Cardiac muscle cell (in vitro differentiated cells and primary cell): Measurements from ENCODE around the gene HPGD. TPM values are rescaled to one million over a fixed set of nuclear protein-coding genes. Genes with fewer than 3 reads are reported as not detected.

Source experiments
- DNase-seq, 2 donors: peaks; one replicate each; pipeline versions ENCODE4 v3.0.0 to v3.0.0-alpha.2; 2010 to 2017; ENCODE audit warnings: low read depth in 1 of 2, low spot score in 1 of 2
- H3K27ac ChIP-seq: fragments of 200-600 bp; sonication (generic); 2 replicates; pipeline ENCODE4 v1.5.1; 2016
- H3K27me3 ChIP-seq: fragments of 200-600 bp; sonication (generic); 2 replicates; pipeline ENCODE4 v1.6.0; 2016; ENCODE audit warnings: control low read depth
- H3K36me3 ChIP-seq: fragments of 200-600 bp; sonication (generic); 2 replicates; pipeline ENCODE4 v1.5.1; 2016; ENCODE audit warnings: control low read depth
- H3K4me1 ChIP-seq: fragments of 200-600 bp; sonication (generic); 2 replicates; pipeline ENCODE4 v1.8.1; 2017; ENCODE audit warnings: low read depth, mild to moderate bottlenecking, mixed run types
- H3K4me3 ChIP-seq: fragments of 200-600 bp; sonication (generic); 2 replicates; pipeline ENCODE4 v1.5.1; 2016; ENCODE audit warnings: mild to moderate bottlenecking
- H3K9me3 ChIP-seq: fragments of 200-600 bp; sonication (generic); 2 replicates; pipeline ENCODE4 v1.5.1; 2017; ENCODE audit warnings: low read depth, mild to moderate bottlenecking, control low read depth
- CTCF ChIP-seq: IDR thresholded peaks from 2 replicates; pipeline ENCODE4 v1.5.1; 2012; ENCODE audit warnings: low read depth, mild to moderate bottlenecking, low read length
- polyA plus RNA-seq: library from polyadenylated mRNA; unstranded; fragments of >200 nt; fragmentation: Nextera tagmentation; extraction: Ambion mirVana; gene quantifications from 2 replicates; pipeline ENCODE4 v1.2.1, GENCODE V29; 2016
- total RNA-seq: library from RNA; depleted of rRNA; stranded (reverse); fragments of >200 nt; gene quantifications from 2 replicates; pipeline ENCODE4 v1.2.3, GENCODE V29; 2016

HPGD gene
- total and polyA plus RNA-seq, 2 experiments from 2014 or later = 0.15 to 0.51 TPM

GRCh38 chr4:174555789-174556630 lies 33.7 kb upstream of the HPGD start:
- Histone ChIP-seq H3K27ac (no peak overlapping the region), H3K4me1 (no peaks in the 10 kb centered on the region), H3K4me3 (no peak overlapping the region), H3K27me3 (no peaks in the 10 kb centered on the region), H3K9me3 (no peaks in the 10 kb centered on the region), H3K36me3 (no peaks in the 10 kb centered on the region)
- no peak for DNase-seq
- no peak for TF ChIP-seq CTCF

- H3K4me1 ChIP-seq = no peaks in the 10 kb centered on the region
- no peak overlapping the region for H3K4me3 ChIP-seq
- DNase-seq = no peak
- H3K27me3 ChIP-seq = no peaks in the 10 kb centered on the region
- TF ChIP-seq CTCF = no peak
- H3K27ac ChIP-seq = no peak overlapping the region
- no peaks in the 10 kb centered on the region for H3K36me3 ChIP-seq
- no peaks in the 10 kb centered on the region for H3K9me3 ChIP-seq
Observed at GRCh38 chr4:174554231-174554728, 32.0 kb upstream of the HPGD start.

GRCh38 chr4:174553828-174554227 lies 31.5 kb upstream of the HPGD start:
- Histone ChIP-seq H3K4me1 (no peaks in the 10 kb centered on the region), H3K4me3 (no peak overlapping the region), H3K9me3 (no peaks in the 10 kb centered on the region), H3K27me3 (no peaks in the 10 kb centered on the region), H3K36me3 (no peaks in the 10 kb centered on the region), H3K27ac (no peak overlapping the region)
- TF ChIP-seq CTCF = no peak
- peak in 1 of 2 donors; percentile 29 for DNase-seq

GRCh38 chr4:174553031-174553430 lies 30.7 kb upstream of the HPGD start:
- no peak overlapping the region for H3K4me3 ChIP-seq
- TF ChIP-seq CTCF = no peak
- DNase-seq = no peak
- no peaks in the 10 kb centered on the region for H3K27me3 ChIP-seq
- H3K36me3 ChIP-seq = no peaks in the 10 kb centered on the region
- no peak overlapping the region for H3K27ac ChIP-seq
- no peaks in the 10 kb centered on the region for H3K4me1 ChIP-seq
- H3K9me3 ChIP-seq = no peaks in the 10 kb centered on the region

GRCh38 chr4:174550541-174550940 lies 28.3 kb upstream of the HPGD start:
- no peaks in the 10 kb centered on the region for H3K4me1 ChIP-seq
- H3K4me3 ChIP-seq = no peak overlapping the region
- TF ChIP-seq CTCF = no peak
- H3K27me3 ChIP-seq = no peaks in the 10 kb centered on the region
- no peak for DNase-seq
- no peaks in the 10 kb centered on the region for H3K36me3 ChIP-seq
- H3K9me3 ChIP-seq = no peaks in the 10 kb centered on the region
- no peak overlapping the region for H3K27ac ChIP-seq
